Adrenal gland (tissue), 12 donors: ENCODE measurements around the gene HYCC2. TPM values are rescaled to one million over a fixed set of nuclear protein-coding genes. Genes with fewer than 3 reads are reported as not detected.

Source experiments
- DNase-seq, 7 donors: peaks; one replicate each; pipeline ENCODE4 v3.0.0-alpha.2; 2019 to 2020
- H3K27ac ChIP-seq, 5 donors: fragments of 200-600 bp; sonication (generic) in 4 of 5; 1 replicate in 3 of 5; 2 replicates in 2 of 5; pipeline versions ENCODE4 v1.5.1 to v1.8.0; 2016 to 2020; ENCODE audit warnings: mild to moderate bottlenecking in 1 of 5
- H3K27me3 ChIP-seq: fragments of 200-600 bp; 2 replicates; pipeline ENCODE4 v1.8.0; 2021
- H3K36me3 ChIP-seq, 2 donors: fragments of 200-600 bp; replicated peaks in 1 of 2; 1 replicate in 1 of 2; 2 replicates in 1 of 2; pipeline versions ENCODE4 v1.5.1 to v1.8.0; 2018 to 2022
- H3K4me1 ChIP-seq, 2 donors: fragments of 200-600 bp; replicated peaks in 1 of 2; 1 replicate in 1 of 2; 2 replicates in 1 of 2; pipeline versions ENCODE4 v1.5.1 to v1.8.0; 2018 to 2021
- H3K4me3 ChIP-seq, 4 donors: fragments of 200-600 bp; sonication (generic) in 3 of 4; one replicate each; pipeline ENCODE4 v1.5.1; 2016 to 2018
- H3K9me3 ChIP-seq, 3 donors: fragments of 200-600 bp; sonication (generic) in 1 of 3; replicated peaks in 1 of 3; 1 replicate in 2 of 3; 2 replicates in 1 of 3; pipeline versions ENCODE4 v1.5.1 to v1.8.0; 2016 to 2021
- CTCF ChIP-seq, 6 experiments: fragments of 450-650 bp in 4 of 6; fragments of 200-600 bp in 2 of 6; sonication (generic) in 1 of 6; IDR thresholded peaks; 1 replicate in 5 of 6; 2 replicates in 1 of 6; pipeline versions ENCODE4 v1.5.1 to v1.8.0; 2016 to 2021; ENCODE audit warnings: antibody characterized with exemption in 6 of 6, mild to moderate bottlenecking in 2 of 6, moderate library complexity in 1 of 6
- POLR2A ChIP-seq, 2 donors: fragments of 450-650 bp; IDR thresholded peaks; one replicate each; pipeline ENCODE4 v1.6.1; 2017; ENCODE audit warnings: antibody characterized with exemption in 2 of 2, mild to moderate bottlenecking in 2 of 2, moderate library complexity in 1 of 2
- WGBS, 4 donors: extraction: QIAGEN DNeasy Blood & Tissue Kit in 2 of 4; methylation state at CpG; one replicate each; pipeline versions ENCODE4 v1.1.5 to v1.1.7; 2013 to 2017; 5-methylcytosine and 5-hydroxymethylcytosine counted together
- intact Hi-C, 2 donors: fragments of 100-400 bp; cut with DNase I; formaldehyde crosslinking; loops; one replicate each; pipeline versions ENCODE4 v1.14.1 to v1.15.0; 2022 to 2023
- polyA plus RNA-seq, 3 donors: library from polyadenylated mRNA; stranded (reverse); fragments of 200-250 nt in 2 of 3; fragments of 350-450 nt in 1 of 3; fragmentation: Illumina TruSeq in 1 of 3; extraction: RNeasy Lipid Tissue Mini Kit (QIAGEN cat#74804) in 1 of 3; gene quantifications; one replicate each; pipeline ENCODE4 v1.2.3, GENCODE V29; 2013 to 2014
- total RNA-seq, 9 donors: library from RNA; depleted of rRNA in 4 of 9; stranded (reverse); fragments of >200 nt in 4 of 9; fragments of 120-200 nt in 1 of 9; fragmentation: NEBNext Ultra II Directional in 1 of 9; extraction: Animal tissue kit (Norgen Biotek cat#: 25700) in 1 of 9; gene quantifications; one replicate each; pipeline versions ENCODE4 v1.1.0 to v1.2.4, GENCODE V29; 2013 to 2023
- donor health status: healthy with polysubstance abuse.
- donor health status: Bipolar disorder and iron deficiency.
- donor health status: DM: yes; HTN: yes; CAD: no.
- donor health status: DM: no; HTN: no; CAD: no.
- donor health status: DM: no; HTN: no; CAD: no.
- donor health status: DM: yes; HTN: yes; CAD: no.

Gene HYCC2
- total and polyA plus RNA-seq, 12 donors, result 3.9 to 36.6 (median 16.0) TPM

GRCh38 chr2:201093573-201093972 lies 22.1 kb upstream of the HYCC2 start:
- DNase-seq, result no peak
- Histone ChIP-seq H3K9me3 (no peaks in the 10 kb centered on the region), H3K27ac (no peak overlapping the region), H3K36me3 (no peaks in the 10 kb centered on the region), H3K4me1 (no peaks in the 10 kb centered on the region), H3K4me3 (no peak overlapping the region), H3K27me3 (no peaks in the 10 kb centered on the region)
- intact Hi-C loops, result no loop called here
- WGBS, 4 donors, result 87 to 95% (median 94%) methylated on average over 5 of the region's 5 CpGs
- no peak for TF ChIP-seq CTCF (IDR thresholded peaks at IDR 0.05)
- no peak for TF ChIP-seq POLR2A (IDR thresholded peaks at IDR 0.05)

GRCh38 chr2:201090574-201090973 lies 19.1 kb upstream of the HYCC2 start:
- no peak overlapping the region for H3K27ac ChIP-seq
- TF ChIP-seq POLR2A (IDR thresholded peaks at IDR 0.05), result no peak
- TF ChIP-seq CTCF (IDR thresholded peaks at IDR 0.05), result no peak
- no peaks in the 10 kb centered on the region for H3K4me1 ChIP-seq
- no peak overlapping the region for H3K4me3 ChIP-seq
- H3K9me3 ChIP-seq, result no peaks in the 10 kb centered on the region
- H3K36me3 ChIP-seq, result no peaks in the 10 kb centered on the region
- intact Hi-C loops, result no loop called here
- no peak for DNase-seq
- WGBS, 4 donors, result 67 to 89% (median 86%) methylated on average over 4 of the region's 4 CpGs
- no peaks in the 10 kb centered on the region for H3K27me3 ChIP-seq

- no peak overlapping the region for H3K27ac ChIP-seq
- H3K4me3 ChIP-seq, result no peak overlapping the region
- intact Hi-C loops, result no loop called here
- TF ChIP-seq POLR2A (IDR thresholded peaks at IDR 0.05) (no peak), CTCF (IDR thresholded peaks at IDR 0.05) (no peak)
- peaks cover 0 to 18% of the 10 kb centered on the region in 2 donors for H3K36me3 ChIP-seq
- no peaks in the 10 kb centered on the region for H3K27me3 ChIP-seq
- no peak for DNase-seq
- 72 to 86% (median 79%) methylated on average over 2 of the region's 2 CpGs for WGBS, 4 donors
- no peaks in the 10 kb centered on the region for H3K4me1 ChIP-seq
- no peaks in the 10 kb centered on the region for H3K9me3 ChIP-seq
Measured at GRCh38 chr2:201084863-201085262, 13.4 kb upstream of the HYCC2 start.

GRCh38 chr2:201074996-201075395 lies 3.5 kb upstream of the HYCC2 start:
- Histone ChIP-seq H3K4me3 (no peak overlapping the region), H3K27ac (no peak overlapping the region), H3K9me3 (no peaks in the 10 kb centered on the region), H3K36me3 (peaks cover 0 to 11% of the 10 kb centered on the region in 2 donors), H3K4me1 (peaks cover 21 to 30% of the 10 kb centered on the region in 2 donors), H3K27me3 (no peaks in the 10 kb centered on the region)
- TF ChIP-seq CTCF (IDR thresholded peaks at IDR 0.05) (no peak), POLR2A (IDR thresholded peaks at IDR 0.05) (no peak)
- WGBS, 4 donors, result 70 to 80% (median 78%) methylated on average over 7 of the region's 7 CpGs
- intact Hi-C loops, result loop anchor here (5.0 to 10.0 kb wide), 2 partner anchors 82 to 100 kb away; no protein-coding TSS in a partner anchor
- no peak for DNase-seq
